NT2/D1 (cell line): Measurements from ENCODE around the gene ZNF555.

ENCODE experiments used
- SUZ12 ChIP-seq: IDR thresholded peaks from 2 replicates; pipeline ENCODE4 v1.6.1; 2011; ENCODE audit not compliant: insufficient read length, insufficient read depth; ENCODE audit errors: extremely low read depth
- YY1 ChIP-seq: IDR thresholded peaks from 2 replicates; pipeline ENCODE4 v1.6.1; 2011; ENCODE audit not compliant: insufficient read length, insufficient read depth

- no peak for TF ChIP-seq SUZ12
- no peak for TF ChIP-seq YY1
Observed at GRCh38 chr19:2906631-2907195, 65.4 kb downstream of the ZNF555 start.
